GM20000 (cell line): ENCODE measurements around the gene CD99.
"Not testable (repeated sequence)": the region's sequence is repeated elsewhere in the genome, so short reads cannot be mapped to it uniquely, and the experiment has no call there.

Experiments used
- DNase-seq: peaks from one replicate; pipeline ENCODE4 v3.0.0; 2012; ENCODE audit warnings: low spot score
- TF ChIP-seq, protein P1 (sequence below): IDR thresholded peaks from 2 replicates; pipeline ENCODE4 v1.5.1; 2012; ENCODE audit warnings: mild to moderate bottlenecking, control low read depth; ENCODE audit errors: extremely low read depth, missing control alignments

CD99 gene

DNA sequence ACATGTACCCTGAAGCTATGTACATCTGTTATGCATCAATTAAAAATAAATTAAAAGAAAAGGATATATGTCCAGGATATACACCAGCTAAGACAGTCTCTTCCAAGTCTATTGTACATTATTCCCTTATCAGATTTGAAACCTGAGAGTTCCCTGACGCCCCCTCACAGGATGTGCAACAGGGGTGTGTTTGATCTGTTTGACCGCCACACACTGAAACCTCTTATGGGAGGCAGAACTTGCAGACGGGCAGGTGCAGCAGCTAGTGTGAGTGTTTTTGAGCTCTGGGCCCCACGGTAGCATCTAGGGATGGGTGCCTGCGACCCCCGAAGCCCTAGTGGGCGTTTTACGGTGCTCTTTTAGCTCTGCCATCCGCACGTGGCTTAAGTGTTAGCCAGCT is 65.5 kb downstream of the CD99 start:
- TF ChIP-seq, protein P1, sequence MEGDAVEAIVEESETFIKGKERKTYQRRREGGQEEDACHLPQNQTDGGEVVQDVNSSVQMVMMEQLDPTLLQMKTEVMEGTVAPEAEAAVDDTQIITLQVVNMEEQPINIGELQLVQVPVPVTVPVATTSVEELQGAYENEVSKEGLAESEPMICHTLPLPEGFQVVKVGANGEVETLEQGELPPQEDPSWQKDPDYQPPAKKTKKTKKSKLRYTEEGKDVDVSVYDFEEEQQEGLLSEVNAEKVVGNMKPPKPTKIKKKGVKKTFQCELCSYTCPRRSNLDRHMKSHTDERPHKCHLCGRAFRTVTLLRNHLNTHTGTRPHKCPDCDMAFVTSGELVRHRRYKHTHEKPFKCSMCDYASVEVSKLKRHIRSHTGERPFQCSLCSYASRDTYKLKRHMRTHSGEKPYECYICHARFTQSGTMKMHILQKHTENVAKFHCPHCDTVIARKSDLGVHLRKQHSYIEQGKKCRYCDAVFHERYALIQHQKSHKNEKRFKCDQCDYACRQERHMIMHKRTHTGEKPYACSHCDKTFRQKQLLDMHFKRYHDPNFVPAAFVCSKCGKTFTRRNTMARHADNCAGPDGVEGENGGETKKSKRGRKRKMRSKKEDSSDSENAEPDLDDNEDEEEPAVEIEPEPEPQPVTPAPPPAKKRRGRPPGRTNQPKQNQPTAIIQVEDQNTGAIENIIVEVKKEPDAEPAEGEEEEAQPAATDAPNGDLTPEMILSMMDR = no peak
- no peak for DNase-seq

DNA sequence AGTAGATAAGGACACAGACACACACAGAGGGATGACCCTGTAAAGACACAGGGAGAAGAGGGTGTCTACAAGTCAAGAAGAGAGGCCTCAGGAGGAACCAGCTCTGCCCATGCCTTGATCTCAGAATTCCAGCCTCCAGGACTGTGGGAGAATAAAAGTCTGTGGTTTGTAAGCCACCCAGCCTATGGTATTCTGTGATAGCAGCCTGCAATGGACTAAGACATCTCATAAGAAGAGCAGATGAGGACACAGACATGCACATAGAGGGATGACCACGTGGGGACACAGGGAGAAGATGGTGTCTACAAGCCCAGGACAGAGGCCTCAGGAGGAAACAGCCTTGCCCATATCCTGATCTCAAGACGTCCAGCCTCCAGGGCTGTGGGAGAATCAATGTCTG is 70.2 kb downstream of the CD99 start:
- TF ChIP-seq, protein P1 = no peak
- no peak for DNase-seq

DNA sequence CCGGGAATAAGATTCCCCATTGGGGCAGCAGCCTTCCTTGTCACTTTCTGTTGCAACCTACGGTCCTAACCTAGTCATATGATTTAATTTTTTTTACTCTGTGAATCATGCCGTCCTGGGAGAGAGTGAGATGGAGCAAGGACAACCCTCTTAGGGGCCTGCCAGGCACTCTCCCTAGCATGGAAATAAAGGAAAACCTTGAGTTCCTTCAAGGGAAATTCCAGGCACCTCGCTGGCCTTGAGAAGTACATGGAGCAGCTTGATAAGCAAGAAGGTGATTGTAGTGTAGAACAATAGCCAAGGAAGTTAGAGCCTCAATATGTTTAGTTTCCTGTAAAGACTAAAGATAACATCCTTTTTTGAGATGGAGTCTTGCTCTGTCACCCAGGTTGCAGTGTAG is 71.6 kb downstream of the CD99 start:
- DNase-seq = not testable (repeated sequence)

DNA sequence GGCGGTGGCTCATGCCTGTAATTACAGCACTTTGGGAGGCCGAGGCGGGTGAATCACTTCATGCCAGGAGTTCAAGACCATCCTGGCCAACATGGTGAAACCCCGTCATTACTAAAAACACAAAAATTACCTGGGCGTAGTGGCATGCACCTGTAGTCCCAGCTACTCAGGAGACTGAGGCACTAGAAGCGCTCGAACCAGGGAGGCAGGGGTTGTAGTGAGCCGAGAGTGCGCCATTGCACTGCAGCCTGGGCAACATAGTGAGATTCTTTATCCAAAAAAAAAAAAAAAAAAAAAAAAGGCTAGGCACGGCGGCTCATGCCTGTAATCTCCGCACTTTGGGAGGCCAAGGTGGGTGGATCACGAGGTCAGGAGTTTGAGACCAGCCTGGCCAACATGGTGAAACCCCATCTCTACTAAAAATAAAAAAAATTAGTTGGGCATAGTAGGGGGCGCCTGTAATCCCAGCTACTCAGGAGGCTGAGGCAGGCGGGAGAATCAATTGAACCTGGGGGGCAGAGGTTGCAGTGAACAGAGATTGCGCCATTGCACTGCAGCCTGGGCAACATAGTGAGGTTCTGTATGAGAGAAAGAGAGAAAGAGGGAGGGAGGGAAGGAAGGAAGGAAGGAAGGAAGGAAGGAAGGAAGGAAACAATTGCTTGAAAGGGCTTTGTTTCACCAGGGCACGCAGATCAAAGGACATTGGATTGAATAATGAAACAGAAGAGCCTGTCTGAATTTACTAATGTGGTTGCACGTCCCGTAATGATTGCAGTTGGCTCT is 73.9 kb downstream of the CD99 start:
- not testable (repeated sequence) for DNase-seq

DNA sequence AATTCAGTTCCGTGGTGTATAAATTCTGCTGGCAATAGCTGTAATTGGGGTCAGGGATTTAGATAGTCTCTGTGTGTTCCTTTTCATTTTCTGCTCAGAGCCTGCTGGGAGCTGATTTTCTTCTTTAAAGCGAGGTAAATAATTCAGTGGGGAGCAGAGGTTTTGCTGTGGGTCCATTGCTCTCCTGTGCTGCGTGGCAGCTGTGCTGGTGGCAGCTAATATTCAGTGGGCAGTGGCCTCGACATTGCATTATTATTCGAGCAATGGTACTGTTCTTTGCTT is 74.4 kb downstream of the CD99 start:
- TF ChIP-seq, protein P1 = no peak
- DNase-seq = no peak

DNA sequence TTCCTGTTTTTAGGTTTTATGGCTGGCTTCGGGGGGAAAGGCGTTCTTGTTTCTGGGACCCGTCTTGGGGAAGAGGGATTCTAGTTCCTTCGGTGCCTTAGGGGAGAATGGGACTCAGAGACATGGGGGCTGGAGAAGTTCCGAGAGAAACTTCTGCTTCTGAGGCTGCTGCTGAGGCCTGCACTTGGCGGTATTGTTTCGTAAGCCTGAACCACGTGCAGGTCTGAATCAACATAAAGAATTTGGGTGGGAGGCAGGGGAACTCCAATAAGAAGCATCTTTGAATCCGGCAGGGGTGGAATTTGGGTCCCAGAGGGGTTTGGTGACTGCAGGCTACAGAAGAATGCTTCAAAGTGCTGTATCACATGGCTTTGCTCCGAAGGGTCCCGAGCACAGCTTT is 75.8 kb downstream of the CD99 start:
- no peak for DNase-seq
- TF ChIP-seq, protein P1 = no peak

DNA sequence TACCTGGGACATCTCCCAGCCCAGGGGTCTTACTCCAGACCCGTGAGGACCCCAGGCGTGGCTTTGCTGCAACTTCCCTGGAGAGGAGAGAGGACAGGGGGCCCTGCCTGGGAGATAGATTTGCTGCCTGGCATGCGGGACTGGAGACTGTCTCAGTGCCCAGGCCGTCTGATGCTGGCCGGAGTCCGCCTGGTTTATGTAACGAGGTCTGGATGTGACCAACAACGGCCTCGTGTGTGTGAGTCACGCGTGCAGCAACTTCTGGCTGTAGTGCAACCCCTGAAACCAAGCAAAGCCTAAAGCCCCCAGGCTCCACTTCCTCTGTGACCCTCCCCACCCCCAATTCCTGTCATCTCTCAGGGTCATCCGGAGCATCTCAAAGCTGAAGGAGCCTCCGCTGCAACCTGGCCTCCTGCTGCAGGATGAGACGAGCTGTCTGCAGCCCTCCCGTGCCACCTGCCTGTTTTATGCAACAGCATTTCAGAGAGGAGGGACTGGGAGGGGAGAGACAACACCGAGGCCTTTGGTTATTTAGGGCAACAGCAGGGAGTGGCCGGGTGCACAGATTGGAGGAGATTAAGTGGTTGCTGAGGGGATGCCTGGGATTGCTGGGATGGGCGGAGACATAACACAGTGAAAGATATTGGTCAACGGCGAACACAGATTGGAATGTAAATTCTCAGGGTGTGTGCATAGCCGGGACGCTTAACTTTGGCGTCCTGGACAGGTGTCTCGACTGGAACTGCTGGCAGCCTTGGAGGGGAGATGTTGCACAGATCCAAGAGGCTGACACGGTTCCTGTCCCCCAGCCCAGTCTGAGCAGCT is 76.7 kb downstream of the CD99 start:
- no peak for DNase-seq
- TF ChIP-seq, protein P1 = no peak

DNA sequence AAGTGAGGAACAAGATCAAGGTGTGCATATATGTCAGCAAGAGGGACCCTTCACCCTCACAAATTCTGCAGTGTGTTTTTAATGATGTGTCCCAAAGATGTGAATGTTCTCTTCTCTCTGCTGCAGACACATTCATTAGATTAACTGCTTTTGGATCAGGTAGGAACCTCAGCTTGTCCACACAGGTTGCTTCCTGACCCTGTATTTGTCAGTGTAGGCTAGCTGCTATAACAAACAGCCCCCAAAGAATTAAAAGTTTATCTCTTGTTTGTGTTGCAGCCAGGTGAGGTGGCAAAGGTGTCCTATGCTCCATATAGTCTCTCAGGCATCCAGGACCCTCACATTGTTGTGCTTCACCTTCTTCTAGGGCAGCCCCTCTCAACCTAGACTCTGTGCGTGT is 78.5 kb downstream of the CD99 start:
- TF ChIP-seq, protein P1 = no peak
- no peak for DNase-seq

DNA sequence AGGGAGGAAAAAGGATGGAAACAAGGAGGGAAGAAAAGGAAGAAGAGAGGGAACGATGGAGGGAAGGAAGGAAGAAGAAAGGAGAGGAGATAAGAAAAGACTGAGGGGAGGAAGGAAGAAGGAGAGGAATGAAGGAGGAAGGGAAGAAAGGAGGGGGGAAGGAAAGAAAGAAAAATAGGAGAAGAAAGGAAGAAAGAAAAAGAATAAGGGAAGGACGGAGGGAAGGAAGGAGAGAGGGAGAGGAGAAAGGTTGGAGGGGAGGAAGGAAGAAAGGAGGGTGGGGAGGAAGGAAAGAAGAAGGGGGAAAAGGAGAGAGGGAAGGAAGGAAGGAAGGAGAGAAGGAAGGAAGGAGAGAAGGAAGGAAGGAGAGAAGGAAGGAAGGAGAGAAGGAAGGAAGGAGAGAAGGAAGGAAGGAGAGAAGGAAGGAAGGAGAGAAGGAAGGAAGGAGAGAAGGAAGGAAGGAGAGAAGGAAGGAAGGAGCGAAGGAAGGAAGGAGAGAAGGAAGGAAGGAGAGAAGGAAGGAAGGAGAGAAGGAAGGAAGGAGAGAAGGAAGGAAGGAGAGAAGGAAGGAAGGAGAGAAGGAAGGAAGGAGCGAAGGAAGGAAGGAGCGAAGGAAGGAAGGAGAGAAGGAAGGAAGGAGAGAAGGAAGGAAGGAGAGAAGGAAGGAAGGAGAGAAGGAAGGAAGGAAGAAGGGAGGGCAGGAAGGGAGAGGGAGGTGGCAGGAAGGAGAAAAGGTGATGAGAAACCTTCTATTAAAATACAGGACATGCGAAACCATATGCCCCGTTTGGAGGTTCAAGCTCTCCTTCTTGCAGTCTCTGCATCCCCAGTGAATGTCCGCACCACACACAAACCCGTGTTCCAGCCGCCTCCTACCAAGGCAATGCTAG is 82.3 kb downstream of the CD99 start:
- not testable (repeated sequence) for DNase-seq
